Stimulated activated naive B cell treated with anti-CD40 and anti-IgM and Interleukin-4, amounts not matched to agents 10 μg/mL and 1 μg/mL and 100 μg/mL, for 72 hours (primary cell): ENCODE data around the gene RRAGD.
A peak's percentile ranks its signal among the peaks of the same experiment; 100 is the strongest.

Experiments
- ATAC-seq, 2 donors: fragments of 150-1000 bp; cut with Tn5 transposase; replicated peaks; 2 replicates each; pipeline ENCODE4 v1.10.0; 2021; ENCODE audit warnings: moderate library complexity in 1 of 2
- DNase-seq: peaks from one replicate; pipeline ENCODE4 v3.0.0; 2021
- H3K27ac Mint-ChIP-seq: one replicate; pipeline ENCODE4 v1.8.0; 2022; ENCODE audit warnings: mild to moderate bottlenecking, mixed read lengths
- H3K27me3 Mint-ChIP-seq, 2 donors: one replicate each; pipeline ENCODE4 v1.8.0; 2022; ENCODE audit warnings: mixed read lengths in 2 of 2
- H3K36me3 Mint-ChIP-seq, 2 donors: one replicate each; pipeline ENCODE4 v1.8.0; 2022; ENCODE audit warnings: mixed read lengths in 2 of 2, mild to moderate bottlenecking in 1 of 2
- H3K4me1 Mint-ChIP-seq, 2 donors: one replicate each; pipeline ENCODE4 v1.8.0; 2022; ENCODE audit warnings: mixed read lengths in 2 of 2, mild to moderate bottlenecking in 1 of 2
- H3K4me3 Mint-ChIP-seq, 2 donors: one replicate each; pipeline ENCODE4 v1.8.0; 2022; ENCODE audit warnings: mild to moderate bottlenecking in 2 of 2, mixed read lengths in 2 of 2, moderate library complexity in 1 of 2
- H3K9me3 Mint-ChIP-seq, 2 donors: one replicate each; pipeline ENCODE4 v1.8.0; 2022; ENCODE audit warnings: mixed read lengths in 2 of 2, mild to moderate bottlenecking in 1 of 2

Gene RRAGD

GRCh38 chr6:89433252-89434149 is 21.4 kb upstream of the RRAGD start:
- Mint-ChIP-seq H3K9me3 (no peaks in the 10 kb centered on the region), H3K36me3 (no peaks in the 10 kb centered on the region), H3K4me1 (peaks cover 10 to 33% of the 10 kb centered on the region in 2 donors), H3K4me3 (peak overlapping the region; percentile 85 to 89), H3K27me3 (peaks cover 0 to 5% of the 10 kb centered on the region in 2 donors), H3K27ac (peak overlapping the region; percentile 83)
- ATAC-seq (peak; percentile 75 to 76), DNase-seq (peak; percentile 51)

- no peaks in the 10 kb centered on the region for H3K36me3 Mint-ChIP-seq
- peaks cover 0 to 9% of the 10 kb centered on the region in 2 donors for H3K27me3 Mint-ChIP-seq
- no peaks in the 10 kb centered on the region for H3K9me3 Mint-ChIP-seq
- ATAC-seq (peak; percentile 92), DNase-seq (peak; percentile 81)
- peaks cover 10 to 33% of the 10 kb centered on the region in 2 donors for H3K4me1 Mint-ChIP-seq
- peak within 1 kb of the TSS; percentile 83 for H3K27ac Mint-ChIP-seq
- peak within 1 kb of the TSS; percentile 85 to 89 for H3K4me3 Mint-ChIP-seq
Observed at GRCh38 chr6:89432875-89433251, 20.8 kb upstream of the RRAGD start, which contains the start of gene ANKRD6. ANKRD6 (plus strand) TSS chr6:89433152; CDS start chr6:89566977, 133,825 bp downstream.

- no peak for DNase-seq
- Mint-ChIP-seq H3K27me3 (peaks cover 5 to 9% of the 10 kb centered on the region in 2 donors), H3K27ac (no peak overlapping the region), H3K4me1 (peaks cover 8 to 24% of the 10 kb centered on the region in 2 donors), H3K4me3 (no peak overlapping the region), H3K9me3 (no peaks in the 10 kb centered on the region), H3K36me3 (no peaks in the 10 kb centered on the region)
- ATAC-seq = no peak
Observed at GRCh38 chr6:89430201-89430962, 18.3 kb upstream of the RRAGD start.

- DNase-seq = no peak
- no peak for ATAC-seq
Observed at GRCh38 chr6:89416796-89417195, 4.7 kb upstream of the RRAGD start.

GRCh38 chr6:89415185-89415584 is 3.1 kb upstream of the RRAGD start:
- ATAC-seq = no peak
- no peak for DNase-seq
- H3K36me3 Mint-ChIP-seq = peaks cover 0 to 3% of the 10 kb centered on the region in 2 donors
- H3K9me3 Mint-ChIP-seq = no peaks in the 10 kb centered on the region
- no peak overlapping the region for H3K27ac Mint-ChIP-seq
- H3K27me3 Mint-ChIP-seq = peaks cover 5 to 17% of the 10 kb centered on the region in 2 donors
- peaks cover 11 to 19% of the 10 kb centered on the region in 2 donors for H3K4me1 Mint-ChIP-seq
- H3K4me3 Mint-ChIP-seq = no peak overlapping the region

More at GRCh38 chr6:89416796-89417195, 4.7 kb upstream of the RRAGD start:
- H3K4me3 Mint-ChIP-seq = no peak overlapping the region
- H3K9me3 Mint-ChIP-seq = no peaks in the 10 kb centered on the region
- H3K27ac Mint-ChIP-seq = no peak overlapping the region
- H3K4me1 Mint-ChIP-seq = peaks cover 9 to 15% of the 10 kb centered on the region in 2 donors
- H3K36me3 Mint-ChIP-seq = peaks cover 0 to 3% of the 10 kb centered on the region in 2 donors
- H3K27me3 Mint-ChIP-seq = peaks cover 5 to 17% of the 10 kb centered on the region in 2 donors

- no peak overlapping the region for H3K27ac Mint-ChIP-seq
- peaks cover 0 to 3% of the 10 kb centered on the region in 2 donors for H3K36me3 Mint-ChIP-seq
- no peaks in the 10 kb centered on the region for H3K9me3 Mint-ChIP-seq
- ATAC-seq (no peak), DNase-seq (no peak)
- peaks cover 0 to 17% of the 10 kb centered on the region in 2 donors for H3K27me3 Mint-ChIP-seq
- no peak overlapping the region for H3K4me3 Mint-ChIP-seq
- peaks cover 11 to 26% of the 10 kb centered on the region in 2 donors for H3K4me1 Mint-ChIP-seq
Observed at GRCh38 chr6:89414215-89414614, 2.1 kb upstream of the RRAGD start.

- H3K27me3 Mint-ChIP-seq = peaks cover 0 to 17% of the 10 kb centered on the region in 2 donors
- peak overlapping the region; percentile 100 for H3K4me3 Mint-ChIP-seq
- H3K4me1 Mint-ChIP-seq = peaks cover 11 to 31% of the 10 kb centered on the region in 2 donors
- H3K9me3 Mint-ChIP-seq = no peaks in the 10 kb centered on the region
- ATAC-seq (no peak), DNase-seq (no peak)
- H3K36me3 Mint-ChIP-seq = peaks cover 0 to 3% of the 10 kb centered on the region in 2 donors
- peak overlapping the region; percentile 100 for H3K27ac Mint-ChIP-seq
Observed at GRCh38 chr6:89413006-89413400, 930 bp upstream of the RRAGD start.

GRCh38 chr6:89411145-89412070 is 665 bp downstream of the RRAGD start:
- ATAC-seq (peak; percentile 57 to 61), DNase-seq (peak; percentile 33)
- peak overlapping the region; percentile 87 to 100 for H3K4me3 Mint-ChIP-seq
- H3K36me3 Mint-ChIP-seq = peaks cover 2 to 5% of the 10 kb centered on the region in 2 donors
- H3K9me3 Mint-ChIP-seq = no peaks in the 10 kb centered on the region
- peak overlapping the region; percentile 88 for H3K27ac Mint-ChIP-seq
- H3K27me3 Mint-ChIP-seq = peaks cover 0 to 9% of the 10 kb centered on the region in 2 donors
- H3K4me1 Mint-ChIP-seq = peaks cover 13 to 32% of the 10 kb centered on the region in 2 donors

- ATAC-seq = peak; percentile 8 to 25
- H3K36me3 Mint-ChIP-seq = peaks cover 6 to 8% of the 10 kb centered on the region in 2 donors
- H3K4me3 Mint-ChIP-seq = peak overlapping the region; percentile 87 to 100
- peak overlapping the region; percentile 88 for H3K27ac Mint-ChIP-seq
- peaks cover 0 to 12% of the 10 kb centered on the region in 2 donors for H3K27me3 Mint-ChIP-seq
- H3K9me3 Mint-ChIP-seq = no peaks in the 10 kb centered on the region
- no peak for DNase-seq
- peaks cover 16 to 37% of the 10 kb centered on the region in 2 donors for H3K4me1 Mint-ChIP-seq
Observed at GRCh38 chr6:89410788-89411144, 1.3 kb downstream of the RRAGD start.

- no peak overlapping the region for H3K27ac Mint-ChIP-seq
- peak; percentile 2 to 6 for ATAC-seq
- H3K27me3 Mint-ChIP-seq = peaks cover 0 to 10% of the 10 kb centered on the region in 2 donors
- H3K4me3 Mint-ChIP-seq = peak overlapping the region; percentile 87 to 100
- peaks cover 16 to 37% of the 10 kb centered on the region in 2 donors for H3K4me1 Mint-ChIP-seq
- H3K9me3 Mint-ChIP-seq = no peaks in the 10 kb centered on the region
- no peak for DNase-seq
- peaks cover 9 to 11% of the 10 kb centered on the region in 2 donors for H3K36me3 Mint-ChIP-seq
Observed at GRCh38 chr6:89410231-89410761, 1.8 kb downstream of the RRAGD start.

- H3K27me3 Mint-ChIP-seq = peaks cover 0 to 8% of the 10 kb centered on the region in 2 donors
- H3K4me1 Mint-ChIP-seq = peaks cover 16 to 37% of the 10 kb centered on the region in 2 donors
- peak overlapping the region; percentile 10 to 41 for H3K4me3 Mint-ChIP-seq
- no peak overlapping the region for H3K27ac Mint-ChIP-seq
- ATAC-seq (no peak), DNase-seq (no peak)
- H3K9me3 Mint-ChIP-seq = no peaks in the 10 kb centered on the region
- peaks cover 9 to 11% of the 10 kb centered on the region in 2 donors for H3K36me3 Mint-ChIP-seq
Observed at GRCh38 chr6:89409461-89410035, 2.5 kb downstream of the RRAGD start.

- ATAC-seq (no peak), DNase-seq (no peak)
- Mint-ChIP-seq H3K27me3 (peaks cover 0 to 3% of the 10 kb centered on the region in 2 donors), H3K9me3 (no peaks in the 10 kb centered on the region), H3K36me3 (peaks cover 8 to 15% of the 10 kb centered on the region in 2 donors), H3K27ac (no peak overlapping the region), H3K4me1 (peaks cover 10 to 28% of the 10 kb centered on the region in 2 donors), H3K4me3 (no peak overlapping the region)
Observed at GRCh38 chr6:89406141-89406540, 5.9 kb downstream of the RRAGD start.

GRCh38 chr6:89404512-89404911 is 7.6 kb downstream of the RRAGD start:
- Mint-ChIP-seq H3K9me3 (no peaks in the 10 kb centered on the region), H3K4me3 (no peak overlapping the region), H3K27me3 (peaks cover 0 to 3% of the 10 kb centered on the region in 2 donors), H3K4me1 (peaks cover 11 to 25% of the 10 kb centered on the region in 2 donors), H3K36me3 (peaks cover 8 to 15% of the 10 kb centered on the region in 2 donors), H3K27ac (no peak overlapping the region)
- DNase-seq (no peak), ATAC-seq (no peak)
